Coronary artery (tissue), 2 donors: ENCODE measurements around the gene CFL2.
A peak's percentile ranks its signal among the peaks of the same experiment; 100 is the strongest.

Source experiments
- DNase-seq: peaks from one replicate; pipeline ENCODE4 v3.0.0-alpha.2; 2017; ENCODE audit warnings: low spot score
- H3K27ac ChIP-seq, 2 donors: fragments of 200-600 bp; sonication (generic); one replicate each; pipeline ENCODE4 v1.5.1; 2016 to 2019
- H3K4me3 ChIP-seq: fragments of 200-600 bp; sonication (generic); 2 replicates; pipeline ENCODE4 v1.5.1; 2016; ENCODE audit warnings: mild to moderate bottlenecking, moderate library complexity
- CTCF ChIP-seq: fragments of 200-600 bp; sonication (generic); IDR thresholded peaks from one replicate; pipeline ENCODE4 v1.5.1; 2019; ENCODE audit warnings: antibody characterized with exemption

CFL2 gene

GRCh38 chr14:34721129-34721528 is 6.7 kb upstream of the CFL2 start:
- TF ChIP-seq CTCF = no peak
- H3K4me3 ChIP-seq = no peak overlapping the region
- no peak for DNase-seq

DNA sequence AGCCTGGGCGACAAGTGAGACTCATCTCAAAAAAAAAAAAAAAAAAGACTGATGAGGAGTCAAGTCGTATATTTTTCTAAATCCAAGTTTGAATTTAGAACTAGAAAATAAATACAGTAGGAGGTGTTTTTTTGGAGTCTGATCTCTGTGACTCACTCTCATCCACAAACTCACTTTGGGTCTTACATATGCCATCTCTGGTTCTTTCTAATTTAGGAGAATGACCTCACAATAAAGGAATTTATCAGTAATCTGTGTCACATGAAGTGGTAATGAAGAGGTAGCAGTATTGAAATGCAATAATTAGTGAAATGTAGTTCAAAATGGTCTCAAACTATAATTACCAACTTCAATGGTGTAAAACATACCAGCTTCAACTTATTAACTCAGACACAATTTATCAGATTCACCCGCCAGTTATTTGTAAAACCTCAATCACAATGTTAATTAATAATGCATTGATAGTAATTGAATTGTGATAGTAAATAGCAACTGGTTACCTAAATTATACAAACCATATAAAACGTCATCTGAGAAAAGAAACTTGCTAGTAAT is 4.4 kb upstream of the CFL2 start:
- H3K27ac ChIP-seq = no peak overlapping the region
- DNase-seq = no peak
- no peak for TF ChIP-seq CTCF
- no peak overlapping the region for H3K4me3 ChIP-seq

More at GRCh38 chr14:34721129-34721528, 6.7 kb upstream of the CFL2 start:
- no peak overlapping the region for H3K27ac ChIP-seq

DNA sequence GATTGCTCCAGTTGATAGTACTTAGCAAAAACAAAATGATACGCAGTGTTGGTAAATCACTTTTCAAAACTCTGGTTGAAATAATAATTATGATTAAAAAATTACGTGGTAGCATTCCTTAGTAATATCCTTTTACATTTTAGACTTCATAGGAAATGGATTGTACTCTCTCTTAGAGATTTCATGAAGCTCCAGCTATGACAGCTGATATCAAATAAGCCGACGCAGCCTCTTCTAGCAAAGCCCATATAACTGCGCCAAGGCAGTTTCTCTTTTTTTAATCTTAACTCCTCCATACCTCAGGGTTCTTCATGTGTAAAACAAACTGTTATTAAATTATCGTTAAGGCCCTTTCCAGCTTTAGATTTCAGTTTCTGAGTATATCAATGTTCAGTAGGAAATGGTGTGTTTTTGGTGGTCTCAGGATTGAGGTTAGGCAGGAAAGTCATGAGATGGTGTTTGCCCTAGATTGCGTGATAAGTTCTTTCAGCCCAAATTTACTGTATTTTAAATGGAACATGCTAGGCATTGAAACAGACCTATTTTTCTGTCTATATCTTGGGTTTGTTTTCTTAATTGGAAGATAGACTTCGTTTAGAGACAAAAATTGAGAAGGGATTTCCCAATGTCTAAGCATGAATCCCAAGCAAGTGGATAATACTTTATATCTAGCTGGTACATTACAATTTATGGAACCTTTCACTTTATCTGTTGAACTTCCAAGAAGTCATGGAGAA is 902 bp upstream of the CFL2 start:
- no peak for TF ChIP-seq CTCF
- Histone ChIP-seq H3K27ac (peak overlapping the region; percentile 96 to 98), H3K4me3 (peak overlapping the region; percentile 87)
- DNase-seq = no peak

DNA sequence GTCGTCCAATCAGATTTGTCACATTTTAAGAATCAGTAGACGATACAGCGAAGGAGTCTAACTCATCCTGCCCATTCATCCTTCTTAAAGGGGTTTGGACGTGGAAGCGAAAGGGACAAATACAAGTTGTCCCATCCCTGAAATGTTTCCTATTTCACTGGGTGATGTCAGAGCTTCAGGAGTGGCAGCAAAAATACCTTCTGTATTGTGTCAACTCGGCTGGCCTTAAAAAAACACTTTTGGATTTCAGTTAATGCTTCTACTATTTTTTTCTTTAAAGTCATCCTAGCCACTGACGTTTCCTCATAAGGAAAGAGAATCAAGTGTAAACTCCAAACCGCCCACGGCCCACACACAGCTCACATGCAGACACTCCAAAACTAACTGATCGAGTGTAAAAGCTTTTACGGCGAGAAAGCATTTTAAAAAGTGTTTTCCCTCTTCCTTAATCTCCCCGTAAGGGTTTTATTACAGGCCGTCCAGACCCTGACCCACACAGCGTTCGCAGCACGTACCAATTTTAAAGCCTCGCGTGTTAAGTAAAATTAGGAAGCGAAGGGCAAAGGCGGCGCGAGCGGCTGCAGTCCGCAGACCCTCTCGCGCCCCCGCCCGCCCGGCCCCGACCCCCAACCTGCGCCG is 593 bp downstream of the CFL2 start:
- no peak for DNase-seq
- Histone ChIP-seq H3K27ac (peak overlapping the region; percentile 96 to 98), H3K4me3 (peak overlapping the region; percentile 87)
- no peak for TF ChIP-seq CTCF

GRCh38 chr14:34713122-34713680 is 1.2 kb downstream of the CFL2 start:
- peak overlapping the region; percentile 87 for H3K4me3 ChIP-seq
- peak overlapping the region; percentile 96 to 98 for H3K27ac ChIP-seq
- no peak for TF ChIP-seq CTCF

DNA sequence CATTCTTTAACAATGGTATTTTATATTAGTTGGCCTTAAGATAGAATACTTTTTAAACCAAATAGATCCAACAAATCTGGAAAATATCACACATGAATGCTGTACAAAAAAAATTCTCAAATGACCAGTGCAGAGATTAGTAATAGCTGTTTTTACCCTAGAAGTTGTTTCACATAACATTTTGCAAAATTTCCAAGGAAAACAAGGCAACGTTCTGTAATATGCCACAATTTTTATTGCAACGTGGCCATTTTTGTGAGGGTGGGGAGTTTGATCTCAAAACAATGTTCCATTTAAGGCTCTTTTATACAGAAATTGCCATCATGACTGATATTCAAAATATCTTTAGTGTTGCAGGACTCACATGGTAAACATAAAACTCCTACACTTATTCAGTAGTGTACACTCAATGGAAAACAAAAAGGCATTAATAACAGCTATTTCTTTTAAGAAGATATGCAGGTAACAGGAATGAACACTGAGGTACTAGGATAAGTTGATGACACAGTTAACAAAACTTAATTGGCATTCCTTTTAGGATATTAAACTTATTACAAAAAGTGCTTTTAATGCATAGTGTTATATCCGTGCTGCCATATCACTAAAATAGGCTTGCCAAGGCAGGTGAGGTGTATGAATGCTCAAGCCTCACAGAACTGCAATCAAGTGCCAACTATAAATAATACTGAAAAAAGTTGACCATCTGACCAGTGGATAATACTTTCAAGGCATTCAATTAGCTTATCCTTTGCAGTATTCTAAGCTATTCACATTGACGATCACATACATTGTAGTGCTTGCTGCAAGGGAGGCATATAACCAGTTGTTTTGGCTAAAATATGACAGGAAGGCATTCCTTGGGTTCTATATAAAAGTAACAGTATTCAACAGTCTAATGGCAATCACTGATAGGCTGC is 2.3 kb downstream of the CFL2 start:
- no peak for TF ChIP-seq CTCF
- H3K27ac ChIP-seq = peak overlapping the region; percentile 73 to 98
- H3K4me3 ChIP-seq = peak overlapping the region; percentile 50

More at GRCh38 chr14:34713122-34713680, 1.2 kb downstream of the CFL2 start:
- no peak for DNase-seq

More for the DNA sequence above, 2.3 kb downstream of the CFL2 start:
- no peak for DNase-seq
